Mesenchymal stem cell (in vitro differentiated cells and primary cell): ENCODE measurements around the gene DMGDH.

Experiments
- DNase-seq: peaks from one replicate; pipeline ENCODE4 v3.0.0-alpha.2; 2013
- H2AFZ ChIP-seq: one replicate; pipeline ENCODE4 v1.6.1; 2013; ENCODE audit warnings: low read depth, mild to moderate bottlenecking, control low read depth, inconsistent platforms, low read length, moderate library complexity
- H2AK5ac ChIP-seq: 2 replicates; pipeline ENCODE4 v1.6.1; 2013; ENCODE audit warnings: low read length, moderate library complexity, mild to moderate bottlenecking, inconsistent platforms; ENCODE audit not compliant: severe bottlenecking
- H2BK120ac ChIP-seq: one replicate; pipeline ENCODE4 v1.6.1; 2013; ENCODE audit warnings: low read depth, mild to moderate bottlenecking, inconsistent platforms, low read length, moderate library complexity
- H2BK12ac ChIP-seq, 2 experiments: one replicate each; pipeline ENCODE4 v1.6.1; 2013; ENCODE audit warnings: inconsistent platforms in 2 of 2, low read length in 2 of 2, mild to moderate bottlenecking in 2 of 2, moderate library complexity in 2 of 2, control low read depth in 1 of 2
- H2BK15ac ChIP-seq: one replicate; pipeline ENCODE4 v1.6.1; 2013; ENCODE audit warnings: mild to moderate bottlenecking, low read depth, inconsistent platforms; ENCODE audit not compliant: poor library complexity, severe bottlenecking
- H2BK5ac ChIP-seq: 2 replicates; pipeline ENCODE4 v1.6.1; 2013; ENCODE audit warnings: low read depth, mild to moderate bottlenecking, low read length, control low read depth, inconsistent platforms; ENCODE audit not compliant: poor library complexity, severe bottlenecking
- H3K14ac ChIP-seq, 2 experiments: one replicate each; pipeline ENCODE4 v1.6.1; 2013; ENCODE audit warnings: inconsistent platforms in 2 of 2, low read length in 2 of 2, control low read depth in 1 of 2, mild to moderate bottlenecking in 1 of 2, moderate library complexity in 1 of 2
- H3K18ac ChIP-seq, 2 experiments: one replicate each; pipeline ENCODE4 v1.6.1; 2013; ENCODE audit warnings: inconsistent platforms in 2 of 2, low read length in 2 of 2, control low read depth in 1 of 2, low read depth in 1 of 2, mild to moderate bottlenecking in 1 of 2
- H3K23ac ChIP-seq, 2 experiments: one replicate each; pipeline ENCODE4 v1.6.1; 2013; ENCODE audit warnings: inconsistent platforms in 2 of 2, low read length in 2 of 2, mild to moderate bottlenecking in 2 of 2, moderate library complexity in 2 of 2, control low read depth in 1 of 2
- H3K27ac ChIP-seq: 2 replicates; pipeline ENCODE4 v1.5.1; 2013; ENCODE audit warnings: mild to moderate bottlenecking, moderate library complexity, low read length, control low read depth, inconsistent platforms; ENCODE audit not compliant: poor library complexity, severe bottlenecking
- H3K27me3 ChIP-seq, 2 experiments: 2 replicates each; pipeline versions ENCODE4 v1.6.1 to v1.7.0; 2013; ENCODE audit warnings: low read length in 2 of 2, mild to moderate bottlenecking in 2 of 2, moderate library complexity in 2 of 2, control low read depth in 1 of 2, inconsistent platforms in 1 of 2; ENCODE audit not compliant: control insufficient read depth in 1 of 2, insufficient read depth in 1 of 2
- H3K36me3 ChIP-seq, 2 experiments: 2 replicates each; pipeline versions ENCODE4 v1.6.1 to v1.7.0; 2013; ENCODE audit warnings: low read length in 2 of 2, control low read depth in 1 of 2, inconsistent platforms in 1 of 2, low read depth in 1 of 2, mild to moderate bottlenecking in 1 of 2; ENCODE audit not compliant: insufficient read depth in 2 of 2, control insufficient read depth in 1 of 2
- H3K4ac ChIP-seq, 2 experiments: one replicate each; pipeline ENCODE4 v1.6.1; 2013; ENCODE audit warnings: inconsistent platforms in 2 of 2, low read length in 2 of 2, mild to moderate bottlenecking in 2 of 2, moderate library complexity in 2 of 2, control low read depth in 1 of 2, low read depth in 1 of 2
- H3K4me1 ChIP-seq: 2 replicates; pipeline ENCODE4 v1.6.1; 2013; ENCODE audit warnings: low read depth, low read length, control low read depth; ENCODE audit not compliant: control insufficient read depth, insufficient read depth
- H3K4me2 ChIP-seq: 2 replicates; pipeline ENCODE4 v1.6.1; 2013; ENCODE audit warnings: low read length, mild to moderate bottlenecking, inconsistent platforms; ENCODE audit not compliant: poor library complexity, severe bottlenecking
- H3K4me3 ChIP-seq, 2 experiments: 2 replicates each; pipeline versions ENCODE4 v1.5.1 to v1.7.0; 2013; ENCODE audit warnings: low read length in 2 of 2, mild to moderate bottlenecking in 2 of 2, control low read depth in 1 of 2, low read depth in 1 of 2; ENCODE audit not compliant: insufficient read depth in 1 of 2
- H3K79me1 ChIP-seq: replicated peaks from 2 replicates; pipeline ENCODE4 v1.6.1; 2013; ENCODE audit warnings: mild to moderate bottlenecking, control low read depth, low read length, inconsistent platforms; ENCODE audit not compliant: poor library complexity, severe bottlenecking
- H3K9ac ChIP-seq: 2 replicates; pipeline ENCODE4 v1.7.0; 2013; ENCODE audit warnings: mild to moderate bottlenecking, low read length, moderate library complexity
- H3K9me3 ChIP-seq: 2 replicates; pipeline ENCODE4 v1.7.0; 2013; ENCODE audit warnings: mild to moderate bottlenecking, low read length; ENCODE audit not compliant: control insufficient read depth
- H4K8ac ChIP-seq: one replicate; pipeline ENCODE4 v1.6.1; 2013; ENCODE audit warnings: inconsistent platforms, mild to moderate bottlenecking, low read length, moderate library complexity
- H4K91ac ChIP-seq: one replicate; pipeline ENCODE4 v1.6.1; 2013; ENCODE audit warnings: mild to moderate bottlenecking, low read length, inconsistent platforms
- WGBS: methylation state at CpG from one replicate; pipeline ENCODE4 v1.1.7; 2013; ENCODE audit warnings: mixed read lengths; 5-methylcytosine and 5-hydroxymethylcytosine counted together

DMGDH gene

DNA sequence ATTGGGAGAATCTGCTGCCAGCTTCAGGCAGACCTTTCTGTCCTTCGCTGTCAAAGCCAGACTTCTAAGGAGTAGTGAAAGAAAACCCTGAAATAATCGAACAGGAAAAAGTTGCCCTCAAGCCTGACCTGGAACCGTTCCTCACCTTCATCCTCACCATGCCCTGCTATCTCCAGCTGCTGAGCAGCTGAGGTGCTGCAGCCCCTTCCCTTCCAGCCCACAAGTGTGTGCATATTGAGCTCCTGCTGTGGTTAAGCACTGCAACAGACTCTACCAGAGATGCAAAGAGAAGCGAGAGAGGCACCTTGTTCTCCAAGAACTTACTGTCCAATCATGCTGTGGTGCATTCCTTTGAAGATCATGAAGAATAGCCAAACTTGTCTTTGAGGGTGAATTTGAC is 19.0 kb upstream of the DMGDH start:
- peaks cover 2% of the 10 kb centered on the region for H3K4me1 ChIP-seq
- H3K4ac ChIP-seq: no peak overlapping the region
- no peak overlapping the region for H3K9ac ChIP-seq
- no peak overlapping the region for H3K23ac ChIP-seq
- H3K79me1 ChIP-seq: no peaks in the 10 kb centered on the region
- no peak overlapping the region for H2AFZ ChIP-seq
- H2BK5ac ChIP-seq: no peak overlapping the region
- H3K27me3 ChIP-seq: peaks cover 0 to 7% of the 10 kb centered on the region in 2 experiments
- no peak overlapping the region for H2BK12ac ChIP-seq
- H3K4me3 ChIP-seq: no peak overlapping the region
- H2BK15ac ChIP-seq: no peak overlapping the region
- WGBS: 80% methylated on average over 4 of the region's 4 CpGs
- peak overlapping the region in 1 of 2 experiments; percentile 79 for H3K14ac ChIP-seq
- no peaks in the 10 kb centered on the region for H3K36me3 ChIP-seq
- H2BK120ac ChIP-seq: no peak overlapping the region
- H2AK5ac ChIP-seq: no peak overlapping the region
- no peak for DNase-seq
- no peak overlapping the region for H4K91ac ChIP-seq
- H3K27ac ChIP-seq: no peak overlapping the region
- H3K9me3 ChIP-seq: no peaks in the 10 kb centered on the region
- H3K4me2 ChIP-seq: no peak overlapping the region
- no peak overlapping the region for H3K18ac ChIP-seq
- no peak overlapping the region for H4K8ac ChIP-seq

DNA sequence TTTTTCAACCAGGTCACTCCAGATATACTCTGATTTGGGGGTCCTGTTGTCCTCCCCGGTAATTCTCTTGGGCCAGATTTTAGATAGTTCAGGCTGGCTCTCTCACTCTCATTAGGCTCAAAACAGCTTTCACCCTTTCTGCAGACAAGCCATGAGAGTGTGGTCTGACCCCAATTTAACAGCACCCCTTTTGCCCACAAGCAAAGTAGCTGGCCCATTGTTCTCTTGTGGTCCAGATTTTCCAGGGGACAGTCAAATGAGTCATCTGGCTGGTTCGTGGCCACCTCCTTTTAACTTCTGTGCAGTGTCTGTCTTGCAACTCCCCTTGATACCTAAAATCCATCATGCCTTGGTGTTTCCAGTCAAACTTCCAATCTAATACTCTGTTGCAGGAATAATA is 16.6 kb upstream of the DMGDH start:
- H3K27me3 ChIP-seq: no peaks in the 10 kb centered on the region
- H4K91ac ChIP-seq: no peak overlapping the region
- no peak overlapping the region for H2BK12ac ChIP-seq
- DNase-seq: no peak
- H2BK120ac ChIP-seq: no peak overlapping the region
- H3K4me3 ChIP-seq: no peak overlapping the region
- 69% methylated on average over 2 of the region's 2 CpGs for WGBS
- no peak overlapping the region for H4K8ac ChIP-seq
- no peak overlapping the region for H3K9ac ChIP-seq
- H2BK5ac ChIP-seq: no peak overlapping the region
- no peak overlapping the region for H2BK15ac ChIP-seq
- peaks cover 2% of the 10 kb centered on the region for H3K4me1 ChIP-seq
- no peak overlapping the region for H3K4ac ChIP-seq
- H2AK5ac ChIP-seq: no peak overlapping the region
- H3K23ac ChIP-seq: no peak overlapping the region
- H3K36me3 ChIP-seq: no peaks in the 10 kb centered on the region
- H3K14ac ChIP-seq: no peak overlapping the region
- H3K79me1 ChIP-seq: no peaks in the 10 kb centered on the region
- no peak overlapping the region for H3K27ac ChIP-seq
- no peak overlapping the region for H2AFZ ChIP-seq
- H3K18ac ChIP-seq: no peak overlapping the region
- H3K4me2 ChIP-seq: no peak overlapping the region
- H3K9me3 ChIP-seq: no peaks in the 10 kb centered on the region

DNA sequence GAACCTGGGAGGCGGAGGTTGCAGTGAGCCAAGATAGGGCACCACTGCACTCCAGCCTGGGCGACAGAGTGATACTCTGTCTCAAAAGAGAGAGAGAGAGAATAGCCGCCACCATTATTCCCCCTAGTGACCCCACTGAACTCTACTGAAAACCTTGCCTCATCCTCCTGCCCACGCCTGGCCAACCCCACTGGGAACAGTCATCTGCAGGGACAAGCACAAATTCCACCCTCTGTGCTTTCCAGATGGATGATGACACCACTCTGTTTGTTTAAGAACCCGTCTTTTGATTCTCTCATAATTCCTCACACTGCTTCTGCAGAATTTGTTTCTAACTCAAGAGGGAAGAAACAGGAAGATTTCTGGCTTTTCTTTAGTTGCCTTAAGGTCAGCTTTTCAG is 12.3 kb upstream of the DMGDH start:
- Histone ChIP-seq H3K18ac (no peak overlapping the region), H2BK12ac (no peak overlapping the region), H3K27ac (no peak overlapping the region), H2AFZ (no peak overlapping the region), H3K4me3 (no peak overlapping the region), H3K27me3 (no peaks in the 10 kb centered on the region), H2BK5ac (no peak overlapping the region), H2BK15ac (no peak overlapping the region), H3K23ac (no peak overlapping the region), H4K8ac (no peak overlapping the region), H2AK5ac (no peak overlapping the region), H3K79me1 (no peaks in the 10 kb centered on the region), H3K9ac (no peak overlapping the region), H3K14ac (no peak overlapping the region), H3K9me3 (no peaks in the 10 kb centered on the region), H3K36me3 (peaks cover 0 to 10% of the 10 kb centered on the region in 2 experiments), H3K4me1 (peaks cover 2% of the 10 kb centered on the region), H3K4ac (no peak overlapping the region), H2BK120ac (no peak overlapping the region), H4K91ac (no peak overlapping the region), H3K4me2 (no peak overlapping the region)
- no peak for DNase-seq
- 87% methylated on average over 5 of the region's 5 CpGs for WGBS

DNA sequence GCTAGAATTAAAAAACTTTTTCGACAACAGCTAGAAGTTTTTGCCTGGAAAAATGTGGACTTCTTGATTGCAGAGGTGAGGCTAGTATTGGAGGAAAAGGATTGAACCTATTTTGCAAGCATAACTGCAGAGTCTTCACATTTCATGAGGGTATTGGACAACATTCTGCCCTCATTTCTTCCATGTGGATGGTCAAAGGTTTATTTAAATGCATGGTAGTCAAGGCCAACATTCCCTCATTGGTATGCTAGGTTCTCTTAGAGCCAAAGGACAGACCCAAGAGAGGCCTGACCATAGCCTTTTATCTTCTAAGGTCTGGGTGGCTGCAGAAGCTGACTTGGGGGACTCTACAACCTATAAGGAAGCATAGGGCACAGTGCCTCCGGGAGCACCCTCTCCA is 11.3 kb upstream of the DMGDH start:
- H3K9me3 ChIP-seq: no peaks in the 10 kb centered on the region
- no peak overlapping the region for H3K18ac ChIP-seq
- H4K91ac ChIP-seq: no peak overlapping the region
- no peak overlapping the region for H2BK15ac ChIP-seq
- no peak overlapping the region for H3K27ac ChIP-seq
- H3K4me1 ChIP-seq: peaks cover 2% of the 10 kb centered on the region
- no peak overlapping the region for H2BK120ac ChIP-seq
- WGBS: 85% methylated on average over 2 of the region's 2 CpGs
- no peak overlapping the region for H2BK5ac ChIP-seq
- H3K27me3 ChIP-seq: no peaks in the 10 kb centered on the region
- H3K4ac ChIP-seq: no peak overlapping the region
- H4K8ac ChIP-seq: no peak overlapping the region
- no peaks in the 10 kb centered on the region for H3K79me1 ChIP-seq
- H3K4me2 ChIP-seq: no peak overlapping the region
- no peak overlapping the region for H2AK5ac ChIP-seq
- no peak overlapping the region for H3K4me3 ChIP-seq
- no peak overlapping the region for H3K14ac ChIP-seq
- no peak overlapping the region for H2BK12ac ChIP-seq
- no peak for DNase-seq
- H3K36me3 ChIP-seq: peaks cover 0 to 10% of the 10 kb centered on the region in 2 experiments
- no peak overlapping the region for H3K9ac ChIP-seq
- H2AFZ ChIP-seq: no peak overlapping the region
- no peak overlapping the region for H3K23ac ChIP-seq
